Ovary (tissue), 9 donors: Measurements from ENCODE around the gene SCAPER. TPM values are rescaled to one million over a fixed set of nuclear protein-coding genes. Genes with fewer than 3 reads are reported as not detected.

ENCODE experiments used
- microRNA-seq, 3 donors: library from miRNA; unstranded; fragments of <30 nt; microRNA quantifications; one replicate each; pipeline versions ENCODE4 to v1.2.0, GENCODE V29; 2019 to 2020
- polyA plus RNA-seq, 2 donors: library from polyadenylated mRNA; stranded (reverse); fragments of 200-250 nt in 1 of 2; fragments of 350-450 nt in 1 of 2; fragmentation: Illumina TruSeq in 1 of 2; extraction: RNeasy Lipid Tissue Mini Kit (QIAGEN cat#74804) in 1 of 2; gene quantifications; one replicate each; pipeline ENCODE4 v1.2.3, GENCODE V29; 2013 to 2014
- small RNA-seq: library from RNA; depleted of rRNA; stranded (forward); fragments of <200 nt; gene quantifications from one replicate; pipeline ENCODE3, GENCODE V24; 2016
- total RNA-seq, 7 donors: library from RNA; depleted of rRNA in 2 of 7; stranded (reverse); fragments of >200 nt in 2 of 7; fragmentation: NEBNext Ultra II Directional in 3 of 7; extraction: Animal tissue kit (Norgen Biotek cat#: 25700) in 3 of 7; gene quantifications; one replicate each; pipeline versions ENCODE4 v1.1.0 to v1.2.4, GENCODE V29; 2016 to 2023
- donor health status: DM: no; HTN: no; CAD: no; lungs with moderate emphysema.
- donor health status: DM: no; HTN: no; CAD: no.
- donor health status: Bipolar disorder and iron deficiency.
- donor health status: DM: yes; HTN: yes; CAD: no.
- donor health status: DM: no; HTN: no; CAD: no.
- donor health status: DM: yes; HTN: yes; CAD: no.

The SCAPER gene
- total and polyA plus RNA-seq, 9 donors = 13.7 to 45.8 (median 27.9) TPM

Small RNAs within 50 kb of the gene (microRNA-seq; reads per million reads assigned to microRNA genes)
- 0 reads per million in 3 donors for gene MIR3713

Small RNAs within 50 kb of the gene (small RNA-seq; reads per million reads assigned to genes)
- not detected for gene AC090751.1
- not detected for gene MIR3713

Other genes with a start within 250 kb of the SCAPER start
- gene RCN2, start 26.4 kb upstream of the SCAPER start, total RNA-seq = 10 to 100 TPM; 31.7 to 58.2 (median 38.3) TPM
- 10 to 100 TPM; 51.3 to 69.2 TPM for gene RCN2, start 26.4 kb upstream of the SCAPER start, polyA plus RNA-seq
- 10 to 100 TPM in 1 of 7 donors, 1 to 10 TPM in 6; 1.8 to 10.9 (median 3.7) TPM for gene PSTPIP1, start 89.8 kb upstream of the SCAPER start, total RNA-seq
- gene PSTPIP1, start 89.8 kb upstream of the SCAPER start, polyA plus RNA-seq = 1 to 10 TPM; 1.4 to 2.4 TPM
- 100 to 1,000 TPM; 140 to 266 (median 174) TPM for gene TSPAN3, start 165.8 kb upstream of the SCAPER start, total RNA-seq
- 100 to 1,000 TPM; 196 to 244 TPM for gene TSPAN3, start 165.8 kb upstream of the SCAPER start, polyA plus RNA-seq